ENCODE measurements around the gene DYSF. TPM values are rescaled to one million over a fixed set of nuclear protein-coding genes. Genes with fewer than 3 reads are reported as not detected.

The DYSF gene
- total RNA-seq, 1 donor from 2014 or later, result 37.7 TPM

- H3K4me3 ChIP-seq, result no peak overlapping the region
- no peaks in the 10 kb centered on the region for H3K36me3 ChIP-seq
- TF ChIP-seq, protein P1, sequence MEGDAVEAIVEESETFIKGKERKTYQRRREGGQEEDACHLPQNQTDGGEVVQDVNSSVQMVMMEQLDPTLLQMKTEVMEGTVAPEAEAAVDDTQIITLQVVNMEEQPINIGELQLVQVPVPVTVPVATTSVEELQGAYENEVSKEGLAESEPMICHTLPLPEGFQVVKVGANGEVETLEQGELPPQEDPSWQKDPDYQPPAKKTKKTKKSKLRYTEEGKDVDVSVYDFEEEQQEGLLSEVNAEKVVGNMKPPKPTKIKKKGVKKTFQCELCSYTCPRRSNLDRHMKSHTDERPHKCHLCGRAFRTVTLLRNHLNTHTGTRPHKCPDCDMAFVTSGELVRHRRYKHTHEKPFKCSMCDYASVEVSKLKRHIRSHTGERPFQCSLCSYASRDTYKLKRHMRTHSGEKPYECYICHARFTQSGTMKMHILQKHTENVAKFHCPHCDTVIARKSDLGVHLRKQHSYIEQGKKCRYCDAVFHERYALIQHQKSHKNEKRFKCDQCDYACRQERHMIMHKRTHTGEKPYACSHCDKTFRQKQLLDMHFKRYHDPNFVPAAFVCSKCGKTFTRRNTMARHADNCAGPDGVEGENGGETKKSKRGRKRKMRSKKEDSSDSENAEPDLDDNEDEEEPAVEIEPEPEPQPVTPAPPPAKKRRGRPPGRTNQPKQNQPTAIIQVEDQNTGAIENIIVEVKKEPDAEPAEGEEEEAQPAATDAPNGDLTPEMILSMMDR (IDR thresholded peaks at IDR 0.05), result no peak
- no peak overlapping the region for H3K27ac ChIP-seq
- no peaks in the 10 kb centered on the region for H3K9me3 ChIP-seq
- DNase-seq (no peak), ATAC-seq (no peak)
- H3K4me1 ChIP-seq, result no peaks in the 10 kb centered on the region
- intact Hi-C loops (cut with DNase I), result loop anchor here (10.0 kb wide), 1 partner anchor 1273 kb away; no protein-coding TSS in a partner anchor
- no peaks in the 10 kb centered on the region for H3K27me3 ChIP-seq
Measured at GRCh38 chr2:71681626-71682025, 228.3 kb downstream of the DYSF start.

DNA sequence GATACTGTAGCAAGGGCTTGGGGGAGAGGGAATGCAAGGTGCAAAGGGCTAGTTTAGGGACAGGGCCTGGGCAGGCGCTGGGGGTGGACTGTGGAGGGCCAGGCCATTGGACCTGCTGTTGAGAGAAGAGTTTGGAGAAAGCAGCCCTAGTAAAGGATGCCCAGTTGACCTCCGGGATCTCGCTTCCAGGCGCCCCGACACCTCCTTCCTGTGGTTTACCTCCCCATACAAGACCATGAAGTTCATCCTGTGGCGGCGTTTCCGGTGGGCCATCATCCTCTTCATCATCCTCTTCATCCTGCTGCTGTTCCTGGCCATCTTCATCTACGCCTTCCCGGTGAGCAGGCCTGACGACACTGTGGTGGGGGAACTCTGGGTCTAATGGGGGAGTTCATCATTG, 229.0 kb downstream of the DYSF start:
- H3K27ac ChIP-seq, result no peak overlapping the region
- DNase-seq (peak; percentile 45), ATAC-seq (no peak)
- H3K9me3 ChIP-seq, result no peaks in the 10 kb centered on the region
- H3K4me3 ChIP-seq, result no peak overlapping the region
- H3K36me3 ChIP-seq, result no peaks in the 10 kb centered on the region
- H3K4me1 ChIP-seq, result no peaks in the 10 kb centered on the region
- TF ChIP-seq, protein P1 (IDR thresholded peaks at IDR 0.05), result no peak
- H3K27me3 ChIP-seq, result no peaks in the 10 kb centered on the region
- intact Hi-C loops (cut with DNase I), result loop anchor here (10.0 kb wide), 1 partner anchor 1272 kb away; no protein-coding TSS in a partner anchor

DNA sequence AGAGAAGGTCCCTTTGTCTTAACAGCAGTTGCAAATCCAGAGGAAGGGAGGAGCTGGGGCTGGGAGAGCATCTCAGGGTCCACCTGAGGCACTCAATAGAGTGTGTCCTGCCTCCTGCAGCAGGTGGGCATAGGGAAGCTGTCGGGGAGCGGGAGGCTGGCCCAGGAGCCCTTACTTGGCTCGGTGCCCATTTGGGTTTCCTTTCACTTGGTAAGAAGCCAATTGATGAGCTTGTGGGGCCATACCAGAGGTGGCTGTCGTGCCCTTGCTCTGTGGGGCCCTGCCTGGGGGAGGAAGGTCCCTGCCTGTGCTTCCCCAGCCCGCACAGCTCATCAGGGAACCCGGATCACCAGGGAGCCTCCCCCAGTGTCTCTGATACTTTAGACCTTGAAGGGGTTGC, 229.7 kb downstream of the DYSF start:
- no peak overlapping the region for H3K27ac ChIP-seq
- no peaks in the 10 kb centered on the region for H3K36me3 ChIP-seq
- no peaks in the 10 kb centered on the region for H3K4me1 ChIP-seq
- no peak overlapping the region for H3K4me3 ChIP-seq
- no peaks in the 10 kb centered on the region for H3K27me3 ChIP-seq
- H3K9me3 ChIP-seq, result no peaks in the 10 kb centered on the region
- DNase-seq (peak; percentile 51), ATAC-seq (no peak)
- intact Hi-C loops (cut with DNase I), result loop anchor here (10.0 kb wide), 1 partner anchor 1272 kb away; no protein-coding TSS in a partner anchor
- TF ChIP-seq, protein P1 (IDR thresholded peaks at IDR 0.05), result no peak

GRCh38 chr2:71683666-71684065, 230.3 kb downstream of the DYSF start:
- intact Hi-C loops (cut with DNase I), result loop anchor here (10.0 kb wide), 1 partner anchor 1271 kb away; no protein-coding TSS in a partner anchor
- DNase-seq, result peak; percentile 54
- H3K36me3 ChIP-seq, result no peaks in the 10 kb centered on the region

GRCh38 chr2:71684226-71685072, 231.1 kb downstream of the DYSF start:
- no peaks in the 10 kb centered on the region for H3K4me1 ChIP-seq
- DNase-seq, result peak; percentile 45
- no peaks in the 10 kb centered on the region for H3K36me3 ChIP-seq
- ATAC-seq, result no peak
- H3K4me3 ChIP-seq, result no peak overlapping the region
- intact Hi-C loops (cut with DNase I), result loop anchor here (10.0 kb wide), 1 partner anchor 1270 kb away; no protein-coding TSS in a partner anchor
- TF ChIP-seq, protein P1 (IDR thresholded peaks at IDR 0.05), result no peak
- H3K9me3 ChIP-seq, result no peaks in the 10 kb centered on the region
- no peak overlapping the region for H3K27ac ChIP-seq
- H3K27me3 ChIP-seq, result no peaks in the 10 kb centered on the region

More at GRCh38 chr2:71683666-71684065, 230.3 kb downstream of the DYSF start:
- no peak for ATAC-seq
- no peak overlapping the region for H3K4me3 ChIP-seq
- TF ChIP-seq, protein P1 (IDR thresholded peaks at IDR 0.05), result no peak
- H3K27ac ChIP-seq, result no peak overlapping the region
- no peaks in the 10 kb centered on the region for H3K27me3 ChIP-seq
- no peaks in the 10 kb centered on the region for H3K9me3 ChIP-seq
- no peaks in the 10 kb centered on the region for H3K4me1 ChIP-seq
